ENCODE data around the gene SEC11A.

Gene SEC11A

GRCh38 chr15:84658788-84659411, 57.0 kb downstream of the SEC11A start:
- Histone ChIP-seq H3K36me3 (ENCODE audit: insufficient read depth, low read length) (no peaks in the 10 kb centered on the region), H3K4me3 (no peak overlapping the region; the same call in 1 of the 2 replicates), H3K27ac (no peak overlapping the region), H3K9me3 (ENCODE audit: low read depth, low read length) (no peaks in the 10 kb centered on the region), H3K9ac (ENCODE audit: insufficient read length) (no peak overlapping the region)
- no peak for TF ChIP-seq EZH2 (IDR thresholded peaks at IDR 0.05)
- TF ChIP-seq POLR2AphosphoS5 (IDR thresholded peaks at IDR 0.05; ENCODE audit: borderline replicate concordance, low read depth, low read length) = no peak; the same call in 1 of the 2 replicates
- DNase-seq (ENCODE audit: low read depth, low spot score) = no peak

GRCh38 chr15:84658080-84658787, 57.7 kb downstream of the SEC11A start, which contains the start of gene NMB:
NMB (minus strand) TSS chr15:84658199; CDS start chr15:84658152, 47 bp downstream.
- Histone ChIP-seq H3K9me3 (ENCODE audit: low read depth, low read length) (no peaks in the 10 kb centered on the region), H3K9ac (ENCODE audit: insufficient read length) (peak within 1 kb of the TSS; percentile 55), H3K36me3 (ENCODE audit: insufficient read depth, low read length) (no peaks in the 10 kb centered on the region), H3K27ac (no peak within 1 kb of the TSS), H3K4me3 (peak within 1 kb of the TSS; percentile 79)
- no peak for TF ChIP-seq POLR2AphosphoS5 (IDR thresholded peaks at IDR 0.05; ENCODE audit: borderline replicate concordance, low read depth, low read length)
- TF ChIP-seq FOXP2 (optimal IDR thresholded peaks at IDR 0.05; ENCODE audit: control extremely low read depth, extremely low read length, insufficient read depth) = no peak
- TF ChIP-seq EZH2 (IDR thresholded peaks at IDR 0.05) = no peak
- DNase-seq (ENCODE audit: low read depth, low spot score) = no peak

GRCh38 chr15:84657748-84658079, 58.2 kb downstream of the SEC11A start:
- TF ChIP-seq POLR2AphosphoS5 (IDR thresholded peaks at IDR 0.05; ENCODE audit: borderline replicate concordance, low read depth, low read length) (no peak), FOXP2 (optimal IDR thresholded peaks at IDR 0.05; ENCODE audit: control extremely low read depth, extremely low read length, insufficient read depth) (no peak), EZH2 (IDR thresholded peaks at IDR 0.05) (no peak)
- peak overlapping the region; percentile 79 for H3K4me3 ChIP-seq
- no peaks in the 10 kb centered on the region for H3K9me3 ChIP-seq (ENCODE audit: low read depth, low read length)
- H3K9ac ChIP-seq (ENCODE audit: insufficient read length) = peak overlapping the region; percentile 53
- H3K36me3 ChIP-seq (ENCODE audit: insufficient read depth, low read length) = peaks cover 3% of the 10 kb centered on the region
- no peak for DNase-seq (ENCODE audit: low read depth, low spot score)
- H3K27ac ChIP-seq = no peak overlapping the region

GRCh38 chr15:84656972-84657371, 59.0 kb downstream of the SEC11A start:
- Histone ChIP-seq H3K9ac (ENCODE audit: insufficient read length) (no peak overlapping the region), H3K4me3 (no peak overlapping the region; the same call in 1 of the 2 replicates), H3K27ac (no peak overlapping the region), H3K9me3 (ENCODE audit: low read depth, low read length) (no peaks in the 10 kb centered on the region), H3K36me3 (ENCODE audit: insufficient read depth, low read length) (peaks cover 10% of the 10 kb centered on the region)
- TF ChIP-seq POLR2AphosphoS5 (IDR thresholded peaks at IDR 0.05; ENCODE audit: borderline replicate concordance, low read depth, low read length) = no peak
- TF ChIP-seq FOXP2 (optimal IDR thresholded peaks at IDR 0.05; ENCODE audit: control extremely low read depth, extremely low read length, insufficient read depth) = no peak
- TF ChIP-seq EZH2 (IDR thresholded peaks at IDR 0.05) = no peak
- DNase-seq (ENCODE audit: low read depth, low spot score) = no peak

- Histone ChIP-seq H3K9ac (ENCODE audit: insufficient read length) (peak overlapping the region; percentile 93), H3K36me3 (ENCODE audit: insufficient read depth, low read length) (peaks cover 23% of the 10 kb centered on the region), H3K27ac (peak overlapping the region; percentile 82; the same call in 1 of the 2 replicates), H3K9me3 (ENCODE audit: low read depth, low read length) (no peaks in the 10 kb centered on the region), H3K4me3 (peak overlapping the region; percentile 92)
- TF ChIP-seq FOXP2 (optimal IDR thresholded peaks at IDR 0.05; ENCODE audit: control extremely low read depth, extremely low read length, insufficient read depth) = peak; percentile 58
- no peak for TF ChIP-seq EZH2 (IDR thresholded peaks at IDR 0.05)
- peak; percentile 34 for DNase-seq (ENCODE audit: low read depth, low spot score)
Observed at GRCh38 chr15:84654689-84655453, 61.1 kb downstream of the SEC11A start.

GRCh38 chr15:84653910-84654688, 61.8 kb downstream of the SEC11A start, which contains the start of gene WDR73:
WDR73 (minus strand) TSS chr15:84654283; CDS start chr15:84654274, 9 bp downstream.
- TF ChIP-seq FOXP2 (optimal IDR thresholded peaks at IDR 0.05; ENCODE audit: control extremely low read depth, extremely low read length, insufficient read depth) = no peak
- peak; percentile 92 for TF ChIP-seq POLR2AphosphoS5 (IDR thresholded peaks at IDR 0.05; ENCODE audit: borderline replicate concordance, low read depth, low read length)
- TF ChIP-seq EZH2 (IDR thresholded peaks at IDR 0.05) = no peak
- H3K4me3 ChIP-seq = peak within 1 kb of the TSS; percentile 92
- H3K27ac ChIP-seq = peak within 1 kb of the TSS; percentile 82; the same call in 1 of the 2 replicates
- DNase-seq (ENCODE audit: low read depth, low spot score) = peak; percentile 51
- peaks cover 29% of the 10 kb centered on the region for H3K36me3 ChIP-seq (ENCODE audit: insufficient read depth, low read length)
- no peaks in the 10 kb centered on the region for H3K9me3 ChIP-seq (ENCODE audit: low read depth, low read length)
- peak within 1 kb of the TSS; percentile 93 for H3K9ac ChIP-seq (ENCODE audit: insufficient read length)

GRCh38 chr15:84653584-84653909, 62.4 kb downstream of the SEC11A start:
- H3K9ac ChIP-seq (ENCODE audit: insufficient read length) = peak overlapping the region; percentile 93
- no peak for TF ChIP-seq FOXP2 (optimal IDR thresholded peaks at IDR 0.05; ENCODE audit: control extremely low read depth, extremely low read length, insufficient read depth)
- TF ChIP-seq POLR2AphosphoS5 (IDR thresholded peaks at IDR 0.05; ENCODE audit: borderline replicate concordance, low read depth, low read length) = no peak
- no peak for TF ChIP-seq EZH2 (IDR thresholded peaks at IDR 0.05)
- H3K36me3 ChIP-seq (ENCODE audit: insufficient read depth, low read length) = peaks cover 34% of the 10 kb centered on the region
- no peaks in the 10 kb centered on the region for H3K9me3 ChIP-seq (ENCODE audit: low read depth, low read length)
- H3K27ac ChIP-seq = peak overlapping the region; percentile 48; the same call in 1 of the 2 replicates
- H3K4me3 ChIP-seq = peak overlapping the region; percentile 92
- DNase-seq (ENCODE audit: low read depth, low spot score) = no peak
